GM12878 (cell line): ENCODE results near the gene MFAP4. TPM values are rescaled to one million over a fixed set of nuclear protein-coding genes. Genes with fewer than 3 reads are reported as not detected.

Experiments used
- ATAC-seq: fragments of 200-7000 bp; cut with Tn5 transposase; 3 replicates; pipeline ENCODE4 v1.9.1; 2020; ENCODE audit warnings: mild to moderate bottlenecking, moderate library complexity
- BruUV-seq: library from RNA; stranded (reverse); fragments of 400-500 nt; replicated peaks from 2 replicates; lab custom pipeline; 2021; lab: Mats Ljungman, UMichigan
- CTCF ChIA-PET: fragments of 300-600 bp; sonication (Branson Sonifier 250); formaldehyde crosslinking; extraction: SDS; loops from one replicate; lab custom pipeline; 2021; ENCODE audit warnings: inconsistent platforms; lab: Yijun Ruan, JAX
- POLR2A ChIA-PET: fragments of 350-600 bp; formaldehyde crosslinking; extraction: SDS; loops from one replicate; lab custom pipeline; 2021; ENCODE audit warnings: inconsistent platforms; lab: Charles Lee
- RAD21 ChIA-PET: fragments of 300-600 bp; sonication (Branson Sonifier 250); formaldehyde crosslinking; loops from one replicate; lab custom pipeline; 2023; ENCODE audit warnings: antibody characterized with exemption; ENCODE audit not compliant: unreplicated experiment; lab: Charles Lee
- SMC1A ChIA-PET: fragments of 300-600 bp; sonication (Branson Sonifier 250); formaldehyde crosslinking; loops from one replicate; lab custom pipeline; 2023; ENCODE audit not compliant: unreplicated experiment, uncharacterized antibody; lab: Charles Lee
- DNase-seq: peaks from one replicate; pipeline ENCODE4 v3.0.0-alpha.2; 2011; ENCODE audit warnings: low read depth, low spot score
- FAIRE-seq: peaks from 3 replicates; lab custom pipeline; 2011; peaks lifted over from hg19 to GRCh38; lab: Jason Lieb, UNC
- H2AFZ ChIP-seq: 2 replicates; pipeline ENCODE4 v1.6.0; 2011; ENCODE audit warnings: low read depth, low read length, control low read depth; ENCODE audit not compliant: control insufficient read depth
- H3K27ac ChIP-seq: 2 replicates; pipeline ENCODE4 v1.5.1; 2011; ENCODE audit warnings: control low read depth; ENCODE audit not compliant: control insufficient read depth, insufficient read depth
- H3K27me3 ChIP-seq, 2 experiments: replicated peaks in 1 of 2; 2 replicates each; pipeline versions ENCODE4 v1.6.0 to v1.6.1; 2011; ENCODE audit warnings: low read length in 1 of 2; ENCODE audit not compliant: control insufficient read depth in 2 of 2, insufficient read depth in 2 of 2
- H3K36me3 ChIP-seq, 2 experiments: 2 replicates each; pipeline ENCODE4 v1.5.1; 2011; ENCODE audit warnings: low read length in 1 of 2; ENCODE audit not compliant: control insufficient read depth in 2 of 2, insufficient read depth in 2 of 2
- H3K4me1 ChIP-seq: 2 replicates; pipeline ENCODE4 v1.6.1; 2011; ENCODE audit warnings: mild to moderate bottlenecking, low read length, moderate library complexity, mixed read lengths; ENCODE audit not compliant: control insufficient read depth, insufficient read depth
- H3K4me2 ChIP-seq: 2 replicates; pipeline ENCODE4 v1.6.0; 2011; ENCODE audit warnings: control low read depth; ENCODE audit not compliant: control insufficient read depth, insufficient read depth
- H3K4me3 ChIP-seq: fragments of 200-600 bp; sonication (generic); 2 replicates; pipeline ENCODE4 v1.5.1; 2016
- H3K79me2 ChIP-seq: 2 replicates; pipeline ENCODE4 v1.6.0; 2011; ENCODE audit warnings: low read length; ENCODE audit not compliant: control insufficient read depth, insufficient read depth
- H3K9ac ChIP-seq: 2 replicates; pipeline ENCODE4 v1.8.0; 2011; ENCODE audit warnings: low read length, control low read depth, mixed read lengths; ENCODE audit not compliant: control insufficient read depth, insufficient read depth
- H3K9me3 ChIP-seq: replicated peaks from 3 replicates; pipeline ENCODE4 v1.5.1; 2011; ENCODE audit warnings: mild to moderate bottlenecking, low read length; ENCODE audit not compliant: control insufficient read depth, insufficient read depth
- H4K20me1 ChIP-seq: 2 replicates; pipeline ENCODE4 v1.6.0; 2011; ENCODE audit not compliant: control insufficient read depth, insufficient read depth
- ATF3 ChIP-seq: IDR thresholded peaks from 2 replicates; pipeline ENCODE4 v1.6.1; 2011; ENCODE audit warnings: low read depth, mild to moderate bottlenecking, low read length, moderate library complexity, borderline replicate concordance; ENCODE audit errors: extremely low read depth
- ATF7 ChIP-seq: fragments of 450-650 bp; IDR thresholded peaks from 2 replicates; pipeline ENCODE4 v1.6.1; 2016; ENCODE audit warnings: low read depth, mild to moderate bottlenecking
- CBX3 ChIP-seq: fragments of 200-600 bp; sonication (generic); IDR thresholded peaks from 2 replicates; pipeline ENCODE4 v1.6.1; 2016; ENCODE audit warnings: low read depth, borderline replicate concordance
- CREB1 ChIP-seq: IDR thresholded peaks from 2 replicates; pipeline ENCODE4 v1.6.1; 2012; ENCODE audit warnings: low read depth, mild to moderate bottlenecking, inconsistent platforms
- KDM1A ChIP-seq: fragments of 200-600 bp; sonication (generic); IDR thresholded peaks from 2 replicates; pipeline ENCODE4 v1.6.1; 2016; ENCODE audit warnings: borderline replicate concordance
- MAX ChIP-seq: IDR thresholded peaks from 2 replicates; pipeline ENCODE4 v1.6.1; 2012; ENCODE audit warnings: low read depth, low read length, improper control_type of control experiment
- NBN ChIP-seq: fragments of 450-650 bp; IDR thresholded peaks from 2 replicates; pipeline ENCODE4 v1.6.1; 2016
- NFYA ChIP-seq: IDR thresholded peaks from 2 replicates; pipeline ENCODE4 v1.6.1; 2011; ENCODE audit warnings: low read depth, mild to moderate bottlenecking, low read length, improper control_type of control experiment, borderline replicate concordance
- NR2C1 ChIP-seq: fragments of 450-650 bp; IDR thresholded peaks from 2 replicates; pipeline ENCODE4 v1.6.1; 2017; ENCODE audit warnings: antibody characterized with exemption, mild to moderate bottlenecking, moderate library complexity
- SREBF2 ChIP-seq: IDR thresholded peaks from 2 replicates; pipeline ENCODE4 v1.6.1; 2012; ENCODE audit warnings: mild to moderate bottlenecking, low read length
- USF2 ChIP-seq: IDR thresholded peaks from 2 replicates; pipeline ENCODE4 v1.6.1; 2011; ENCODE audit warnings: low read depth, low read length, improper control_type of control experiment, borderline replicate concordance
- YY1 ChIP-seq: IDR thresholded peaks from 2 replicates; pipeline ENCODE4 v1.6.1; 2011; ENCODE audit warnings: low read depth, mild to moderate bottlenecking, low read length
- WGBS: methylation state at CpG from one replicate; pipeline ENCODE4 v1.1.6; 2016; ENCODE audit warnings: low lambda C conversion rate; ENCODE audit not compliant: insufficient replicate concordance, insufficient coverage; ENCODE audit errors: missing lambda C conversion rate; 5-methylcytosine and 5-hydroxymethylcytosine counted together
- in situ Hi-C: fragments of 300-500 bp; cut with MboI; formaldehyde crosslinking; loops from 9 replicates; pipeline ENCODE4 v1.14.3; 2018; ENCODE audit warnings: mixed read lengths
- intact Hi-C: fragments of 100-400 bp; cut with micrococcal nuclease; formaldehyde crosslinking; loops from one replicate; pipeline ENCODE4 v1.14.2; 2022; ENCODE audit not compliant: unreplicated experiment
- polyA plus RNA-seq, 11 experiments: library from polyadenylated mRNA; depleted of rRNA in 4 of 11; unstranded in 6 of 11; stranded (reverse) in 5 of 11; fragments of >200 nt; fragmentation: Nextera tagmentation in 4 of 11; fragmentation: Illumina TruSeq in 1 of 11; extraction: Ambion mirVana in 4 of 11; extraction: Trizol in 1 of 11; gene quantifications; 1 replicate in 1 of 11; 2 replicates in 10 of 11; pipeline versions ENCODE4 v1.2.1 to v1.2.3, GENCODE V29; 2011 to 2016; ENCODE audit warnings: inconsistent platforms in 2 of 11, missing spikeins in 2 of 11, low read depth in 1 of 11
- total RNA-seq, 4 experiments: library from RNA; depleted of rRNA in 3 of 4; stranded (reverse); fragments of >200 nt in 3 of 4; fragmentation: Illumina TruSeq in 1 of 4; extraction: Trizol in 1 of 4; gene quantifications; 2 replicates each; pipeline versions ENCODE4 v1.2.1 to v1.2.3, GENCODE V29; 2013 to 2021
- TF ChIP-seq, protein P1 (sequence below): fragments of 450-650 bp; IDR thresholded peaks from 2 replicates; pipeline ENCODE4 v1.6.1; 2017; ENCODE audit warnings: borderline replicate concordance
- TF ChIP-seq, protein P2 (sequence below): IDR thresholded peaks from 2 replicates; pipeline ENCODE4 v1.6.1; 2012; ENCODE audit warnings: mild to moderate bottlenecking, low read depth, low read length
- TF ChIP-seq, protein P3 (sequence below): fragments of 450-650 bp; IDR thresholded peaks from 2 replicates; pipeline ENCODE4 v1.6.1; 2017; ENCODE audit warnings: mild to moderate bottlenecking, moderate library complexity

The MFAP4 gene
- total and polyA plus RNA-seq, 10 of the 15 experiments (the other 5 are each of a cell fraction or from before 2014, with no cell fraction given), result 0.08 to 0.28 (median 0.09) TPM; not detected in 7

GRCh38 chr17:19408346-19408710, 21.3 kb upstream of the MFAP4 start:
- Histone ChIP-seq H3K36me3 (no peaks in the 10 kb centered on the region), H3K4me1 (no peaks in the 10 kb centered on the region), H3K4me3 (no peak overlapping the region), H4K20me1 (no peaks in the 10 kb centered on the region), H2AFZ (no peak overlapping the region), H3K4me2 (no peak overlapping the region), H3K9me3 (no peaks in the 10 kb centered on the region), H3K9ac (no peak overlapping the region), H3K27ac (no peak overlapping the region), H3K27me3 (peaks cover 1 to 3% of the 10 kb centered on the region in 2 experiments), H3K79me2 (no peaks in the 10 kb centered on the region)
- ChIA-PET CTCF (no interaction called here), RAD21 (no interaction called here), SMC1A (no interaction called here), POLR2A (interaction anchor here (1.1 kb wide), 1 partner anchor 12 kb away, joined by 4 read pairs; no protein-coding TSS in a partner anchor)
- ATAC-seq (no peak), FAIRE-seq (no peak), DNase-seq (no peak)
- BruUV-seq, result no TSS peak
- WGBS, result 52% methylated on average over 2 of the region's 2 CpGs
- intact Hi-C loops (no loop called here), in situ Hi-C loops (no loop called here)
- TF ChIP-seq NFYA (no peak), KDM1A (no peak), NR2C1 (no peak), CBX3 (no peak), NBN (no peak), YY1 (no peak), SREBF2 (no peak), MAX (no peak), USF2 (no peak), ATF3 (no peak), ATF7 (no peak), CREB1 (no peak)
- TF ChIP-seq, protein P1, sequence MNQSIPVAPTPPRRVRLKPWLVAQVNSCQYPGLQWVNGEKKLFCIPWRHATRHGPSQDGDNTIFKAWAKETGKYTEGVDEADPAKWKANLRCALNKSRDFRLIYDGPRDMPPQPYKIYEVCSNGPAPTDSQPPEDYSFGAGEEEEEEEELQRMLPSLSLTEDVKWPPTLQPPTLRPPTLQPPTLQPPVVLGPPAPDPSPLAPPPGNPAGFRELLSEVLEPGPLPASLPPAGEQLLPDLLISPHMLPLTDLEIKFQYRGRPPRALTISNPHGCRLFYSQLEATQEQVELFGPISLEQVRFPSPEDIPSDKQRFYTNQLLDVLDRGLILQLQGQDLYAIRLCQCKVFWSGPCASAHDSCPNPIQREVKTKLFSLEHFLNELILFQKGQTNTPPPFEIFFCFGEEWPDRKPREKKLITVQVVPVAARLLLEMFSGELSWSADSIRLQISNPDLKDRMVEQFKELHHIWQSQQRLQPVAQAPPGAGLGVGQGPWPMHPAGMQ, result no peak
- TF ChIP-seq, protein P2, sequence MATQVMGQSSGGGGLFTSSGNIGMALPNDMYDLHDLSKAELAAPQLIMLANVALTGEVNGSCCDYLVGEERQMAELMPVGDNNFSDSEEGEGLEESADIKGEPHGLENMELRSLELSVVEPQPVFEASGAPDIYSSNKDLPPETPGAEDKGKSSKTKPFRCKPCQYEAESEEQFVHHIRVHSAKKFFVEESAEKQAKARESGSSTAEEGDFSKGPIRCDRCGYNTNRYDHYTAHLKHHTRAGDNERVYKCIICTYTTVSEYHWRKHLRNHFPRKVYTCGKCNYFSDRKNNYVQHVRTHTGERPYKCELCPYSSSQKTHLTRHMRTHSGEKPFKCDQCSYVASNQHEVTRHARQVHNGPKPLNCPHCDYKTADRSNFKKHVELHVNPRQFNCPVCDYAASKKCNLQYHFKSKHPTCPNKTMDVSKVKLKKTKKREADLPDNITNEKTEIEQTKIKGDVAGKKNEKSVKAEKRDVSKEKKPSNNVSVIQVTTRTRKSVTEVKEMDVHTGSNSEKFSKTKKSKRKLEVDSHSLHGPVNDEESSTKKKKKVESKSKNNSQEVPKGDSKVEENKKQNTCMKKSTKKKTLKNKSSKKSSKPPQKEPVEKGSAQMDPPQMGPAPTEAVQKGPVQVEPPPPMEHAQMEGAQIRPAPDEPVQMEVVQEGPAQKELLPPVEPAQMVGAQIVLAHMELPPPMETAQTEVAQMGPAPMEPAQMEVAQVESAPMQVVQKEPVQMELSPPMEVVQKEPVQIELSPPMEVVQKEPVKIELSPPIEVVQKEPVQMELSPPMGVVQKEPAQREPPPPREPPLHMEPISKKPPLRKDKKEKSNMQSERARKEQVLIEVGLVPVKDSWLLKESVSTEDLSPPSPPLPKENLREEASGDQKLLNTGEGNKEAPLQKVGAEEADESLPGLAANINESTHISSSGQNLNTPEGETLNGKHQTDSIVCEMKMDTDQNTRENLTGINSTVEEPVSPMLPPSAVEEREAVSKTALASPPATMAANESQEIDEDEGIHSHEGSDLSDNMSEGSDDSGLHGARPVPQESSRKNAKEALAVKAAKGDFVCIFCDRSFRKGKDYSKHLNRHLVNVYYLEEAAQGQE, result no peak
- TF ChIP-seq, protein P3, sequence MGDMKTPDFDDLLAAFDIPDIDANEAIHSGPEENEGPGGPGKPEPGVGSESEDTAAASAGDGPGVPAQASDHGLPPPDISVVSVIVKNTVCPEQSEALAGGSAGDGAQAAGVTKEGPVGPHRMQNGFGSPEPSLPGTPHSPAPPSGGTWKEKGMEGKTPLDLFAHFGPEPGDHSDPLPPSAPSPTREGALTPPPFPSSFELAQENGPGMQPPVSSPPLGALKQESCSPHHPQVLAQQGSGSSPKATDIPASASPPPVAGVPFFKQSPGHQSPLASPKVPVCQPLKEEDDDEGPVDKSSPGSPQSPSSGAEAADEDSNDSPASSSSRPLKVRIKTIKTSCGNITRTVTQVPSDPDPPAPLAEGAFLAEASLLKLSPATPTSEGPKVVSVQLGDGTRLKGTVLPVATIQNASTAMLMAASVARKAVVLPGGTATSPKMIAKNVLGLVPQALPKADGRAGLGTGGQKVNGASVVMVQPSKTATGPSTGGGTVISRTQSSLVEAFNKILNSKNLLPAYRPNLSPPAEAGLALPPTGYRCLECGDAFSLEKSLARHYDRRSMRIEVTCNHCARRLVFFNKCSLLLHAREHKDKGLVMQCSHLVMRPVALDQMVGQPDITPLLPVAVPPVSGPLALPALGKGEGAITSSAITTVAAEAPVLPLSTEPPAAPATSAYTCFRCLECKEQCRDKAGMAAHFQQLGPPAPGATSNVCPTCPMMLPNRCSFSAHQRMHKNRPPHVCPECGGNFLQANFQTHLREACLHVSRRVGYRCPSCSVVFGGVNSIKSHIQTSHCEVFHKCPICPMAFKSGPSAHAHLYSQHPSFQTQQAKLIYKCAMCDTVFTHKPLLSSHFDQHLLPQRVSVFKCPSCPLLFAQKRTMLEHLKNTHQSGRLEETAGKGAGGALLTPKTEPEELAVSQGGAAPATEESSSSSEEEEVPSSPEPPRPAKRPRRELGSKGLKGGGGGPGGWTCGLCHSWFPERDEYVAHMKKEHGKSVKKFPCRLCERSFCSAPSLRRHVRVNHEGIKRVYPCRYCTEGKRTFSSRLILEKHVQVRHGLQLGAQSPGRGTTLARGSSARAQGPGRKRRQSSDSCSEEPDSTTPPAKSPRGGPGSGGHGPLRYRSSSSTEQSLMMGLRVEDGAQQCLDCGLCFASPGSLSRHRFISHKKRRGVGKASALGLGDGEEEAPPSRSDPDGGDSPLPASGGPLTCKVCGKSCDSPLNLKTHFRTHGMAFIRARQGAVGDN, result no peak
